H1 (cell line): Measurements from ENCODE around the gene SLC17A5. TPM values are rescaled to one million over a fixed set of nuclear protein-coding genes. Genes with fewer than 3 reads are reported as not detected.

Experiments used
- CTCF ChIA-PET: fragments of 300-600 bp; sonication (Branson Sonifier 250); formaldehyde crosslinking; loops from one replicate; lab custom pipeline; 2021; ENCODE audit not compliant: partially characterized antibody; lab: Charles Lee
- POLR2A ChIA-PET: fragments of 300-600 bp; sonication (Branson Sonifier 250); formaldehyde crosslinking; loops from one replicate; lab custom pipeline; 2021; ENCODE audit warnings: inconsistent platforms; ENCODE audit not compliant: partially characterized antibody; lab: Charles Lee
- DNase-seq, 2 experiments: peaks; one replicate each; pipeline versions ENCODE4 v3.0.0 to v3.0.0-alpha.2; 2010 to 2022; ENCODE audit warnings: low spot score in 2 of 2, low read depth in 1 of 2, mixed read lengths in 1 of 2
- FAIRE-seq: peaks from 2 replicates; lab custom pipeline; 2011; peaks lifted over from hg19 to GRCh38; lab: Jason Lieb, UNC
- H2AFZ ChIP-seq: 2 replicates; pipeline ENCODE4 v1.8.1; 2012; ENCODE audit warnings: low read length, inconsistent platforms
- H2AK5ac ChIP-seq: 2 replicates; pipeline ENCODE4 v1.6.1; 2013; ENCODE audit warnings: low read depth, low read length
- H2BK120ac ChIP-seq: replicated peaks from 2 replicates; pipeline ENCODE3; 2013; ENCODE audit warnings: low read depth, low read length, inconsistent platforms
- H2BK12ac ChIP-seq: 2 replicates; pipeline ENCODE4 v1.6.1; 2013; ENCODE audit warnings: low read depth, low read length
- H2BK15ac ChIP-seq: 2 replicates; pipeline ENCODE4 v1.6.1; 2013; ENCODE audit warnings: low read length
- H2BK20ac ChIP-seq: 2 replicates; pipeline ENCODE4 v1.6.1; 2013; ENCODE audit warnings: low read length
- H2BK5ac ChIP-seq: 2 replicates; pipeline ENCODE4 v1.6.1; 2013; ENCODE audit warnings: low read depth, low read length
- H3K14ac ChIP-seq: 2 replicates; pipeline ENCODE4 v1.6.1; 2013; ENCODE audit warnings: inconsistent platforms; ENCODE audit not compliant: insufficient read length
- H3K18ac ChIP-seq: 2 replicates; pipeline ENCODE4 v1.6.1; 2013; ENCODE audit warnings: low read length; ENCODE audit errors: extremely low read depth
- H3K23ac ChIP-seq: 2 replicates; pipeline ENCODE4 v1.6.1; 2013; ENCODE audit warnings: inconsistent platforms; ENCODE audit not compliant: insufficient read length
- H3K23me2 ChIP-seq: 2 replicates; pipeline ENCODE4 v1.6.1; 2013; ENCODE audit warnings: low read depth, low read length
- H3K27ac ChIP-seq: 2 replicates; pipeline ENCODE4 v1.6.1; 2011; ENCODE audit warnings: low read depth, low read length, inconsistent platforms
- H3K27me3 ChIP-seq, 4 experiments: replicated peaks in 1 of 4; 1 replicate in 1 of 4; 2 replicates in 3 of 4; pipeline versions ENCODE4 v1.6.1 to v1.8.1; 2011 to 2013; ENCODE audit warnings: low read length in 3 of 4, mild to moderate bottlenecking in 3 of 4, inconsistent platforms in 2 of 4, mixed read lengths in 2 of 4, moderate library complexity in 1 of 4; ENCODE audit not compliant: control insufficient read depth in 3 of 4, insufficient read depth in 3 of 4; ENCODE audit errors: extremely low read depth in 1 of 4
- H3K36me3 ChIP-seq, 4 experiments: 2 replicates each; pipeline versions ENCODE4 v1.6.1 to v1.8.1; 2011 to 2013; ENCODE audit warnings: mild to moderate bottlenecking in 4 of 4, low read length in 3 of 4, moderate library complexity in 2 of 4, control low read depth in 1 of 4, inconsistent platforms in 1 of 4; ENCODE audit not compliant: insufficient read depth in 4 of 4, control insufficient read depth in 2 of 4
- H3K4ac ChIP-seq: replicated peaks from 2 replicates; pipeline ENCODE3; 2013; ENCODE audit warnings: low read length, low read depth, mixed read lengths, inconsistent platforms; ENCODE audit not compliant: insufficient read length
- H3K4me1 ChIP-seq, 4 experiments: replicated peaks in 1 of 4; 1 replicate in 1 of 4; 2 replicates in 3 of 4; pipeline versions ENCODE4 v1.6.1 to v1.8.1; 2011 to 2013; ENCODE audit warnings: low read length in 3 of 4, inconsistent platforms in 2 of 4, mixed read lengths in 1 of 4; ENCODE audit not compliant: insufficient read depth in 4 of 4, control insufficient read depth in 3 of 4
- H3K4me2 ChIP-seq, 2 experiments: 2 replicates each; pipeline versions ENCODE4 v1.6.1 to v1.8.1; 2011 to 2013; ENCODE audit warnings: low read depth in 2 of 2, low read length in 2 of 2, control low read depth in 1 of 2, inconsistent platforms in 1 of 2, mild to moderate bottlenecking in 1 of 2; ENCODE audit not compliant: insufficient read depth in 1 of 2
- H3K4me3 ChIP-seq, 4 experiments: fragments of 200-600, 300-600 bp in 1 of 4; sonication (generic), shearing (Covaris generic), sonication (Bioruptor Twin) in 1 of 4; 2 replicates each; pipeline versions ENCODE4 v1.5.1 to v1.8.1; 2011 to 2016; ENCODE audit warnings: low read length in 4 of 4, low read depth in 3 of 4, control low read depth in 2 of 4, inconsistent platforms in 2 of 4, mild to moderate bottlenecking in 2 of 4, mixed read lengths in 1 of 4, moderate library complexity in 1 of 4; ENCODE audit not compliant: insufficient read depth in 2 of 4; ENCODE audit errors: extremely low read depth in 1 of 4
- H3K56ac ChIP-seq: replicated peaks from 2 replicates; pipeline ENCODE3; 2013; ENCODE audit warnings: low read depth, mild to moderate bottlenecking, mixed read lengths, low read length, inconsistent platforms; ENCODE audit not compliant: insufficient read length
- H3K79me1 ChIP-seq: 2 replicates; pipeline ENCODE4 v1.6.1; 2013; ENCODE audit warnings: low read depth, low read length, control low read depth
- H3K79me2 ChIP-seq, 2 experiments: 2 replicates each; pipeline versions ENCODE4 v1.6.1 to v1.8.1; 2012 to 2013; ENCODE audit warnings: low read length in 2 of 2, mild to moderate bottlenecking in 2 of 2, inconsistent platforms in 1 of 2; ENCODE audit not compliant: insufficient read depth in 2 of 2, control insufficient read depth in 1 of 2
- H3K9ac ChIP-seq, 4 experiments: replicated peaks in 1 of 4; 1 replicate in 1 of 4; 2 replicates in 3 of 4; pipeline versions ENCODE4 v1.6.1 to v1.8.1; 2011 to 2013; ENCODE audit warnings: low read depth in 3 of 4, low read length in 3 of 4, control low read depth in 2 of 4, mild to moderate bottlenecking in 2 of 4, moderate library complexity in 2 of 4, inconsistent platforms in 1 of 4; ENCODE audit errors: extremely low read depth in 1 of 4
- H3K9me3 ChIP-seq, 2 experiments: 2 replicates each; pipeline versions ENCODE4 v1.6.1 to v1.8.1; 2012 to 2013; ENCODE audit warnings: mild to moderate bottlenecking in 2 of 2, moderate library complexity in 2 of 2, control low read depth in 1 of 2, inconsistent platforms in 1 of 2, low read depth in 1 of 2, low read length in 1 of 2, mixed read lengths in 1 of 2; ENCODE audit not compliant: insufficient read depth in 2 of 2
- H4K20me1 ChIP-seq, 2 experiments: replicated peaks in 1 of 2; 2 replicates each; pipeline versions ENCODE3 to v1.8.1; 2011 to 2013; ENCODE audit warnings: inconsistent platforms in 2 of 2, low read length in 2 of 2, mild to moderate bottlenecking in 1 of 2; ENCODE audit not compliant: insufficient read depth in 2 of 2, control insufficient read depth in 1 of 2
- H4K5ac ChIP-seq: 2 replicates; pipeline ENCODE4 v1.6.1; 2013; ENCODE audit warnings: low read length, low read depth, mixed read lengths, inconsistent platforms; ENCODE audit not compliant: insufficient read length
- H4K8ac ChIP-seq: 2 replicates; pipeline ENCODE4 v1.8.0; 2013; ENCODE audit warnings: mild to moderate bottlenecking, moderate library complexity, low read length, inconsistent platforms; ENCODE audit not compliant: insufficient read depth; ENCODE audit errors: extremely low read depth
- H4K91ac ChIP-seq: replicated peaks from 2 replicates; pipeline ENCODE3; 2013; ENCODE audit warnings: low read length, mixed read lengths, inconsistent platforms; ENCODE audit not compliant: insufficient read length
- BRCA1 ChIP-seq: IDR thresholded peaks from 2 replicates; pipeline ENCODE4 v1.6.1; 2012; ENCODE audit warnings: low read depth, low read length, improper control_type of control experiment
- CEBPB ChIP-seq: IDR thresholded peaks from 2 replicates; pipeline ENCODE4 v1.6.1; 2012; ENCODE audit warnings: low read depth, low read length
- CREB1 ChIP-seq: IDR thresholded peaks from 2 replicates; pipeline ENCODE4 v1.6.1; 2012; ENCODE audit warnings: inconsistent platforms
- HDAC2 ChIP-seq, 2 experiments: fragments of 300-600 bp in 1 of 2; sonication (generic) in 1 of 2; IDR thresholded peaks; 2 replicates each; pipeline ENCODE4 v1.6.1; 2011 to 2012; ENCODE audit warnings: low read depth in 2 of 2, low read length in 2 of 2, mild to moderate bottlenecking in 2 of 2, moderate library complexity in 2 of 2, borderline replicate concordance in 1 of 2, inconsistent platforms in 1 of 2
- JUND ChIP-seq: IDR thresholded peaks from 2 replicates; pipeline ENCODE4 v1.6.1; 2011; ENCODE audit warnings: mild to moderate bottlenecking, improper control_type of control experiment, low read length
- RFX5 ChIP-seq: IDR thresholded peaks from 2 replicates; pipeline ENCODE4 v1.6.1; 2011; ENCODE audit warnings: low read depth, low read length, improper control_type of control experiment, borderline replicate concordance
- RNF2 ChIP-seq: fragments of 200-900, 300-1000 bp; sonication (generic); IDR thresholded peaks from 2 replicates; pipeline ENCODE4 v1.7.1; 2016; ENCODE audit warnings: borderline replicate concordance, low read depth, mild to moderate bottlenecking, antibody characterized with exemption, low read length; ENCODE audit not compliant: poor library complexity, severe bottlenecking; ENCODE audit errors: missing control alignments
- USF2 ChIP-seq: IDR thresholded peaks from 2 replicates; pipeline ENCODE4 v1.6.1; 2011; ENCODE audit warnings: low read length, improper control_type of control experiment
- WGBS, 2 experiments: shearing (Covaris generic) in 1 of 2; methylation state at CpG; one replicate each; pipeline versions ENCODE4 v1.1.6 to v1.1.7; 2013 to 2015; ENCODE audit warnings: low lambda C conversion rate in 2 of 2, mixed read lengths in 2 of 2, inconsistent platforms in 1 of 2, low coverage in 1 of 2, missing lambda C conversion rate in 1 of 2; ENCODE audit not compliant: insufficient replicate concordance in 2 of 2, insufficient coverage in 1 of 2, insufficient read length in 1 of 2; ENCODE audit errors: extremely low coverage in 1 of 2, missing lambda C conversion rate in 1 of 2; 5-methylcytosine and 5-hydroxymethylcytosine counted together
- polyA plus RNA-seq, 7 experiments: library from polyadenylated mRNA; depleted of rRNA in 3 of 7; stranded (reverse) in 5 of 7; unstranded in 2 of 7; fragments of >200 nt in 5 of 7; fragments of 200-250 nt in 2 of 7; gene quantifications; 1 replicate in 5 of 7; 2 replicates in 1 of 7; 4 replicates in 1 of 7; pipeline versions ENCODE4 v1.2.1 to v1.2.3, GENCODE V29; 2011 to 2013; ENCODE audit warnings: missing spikeins in 2 of 7, mixed read lengths in 2 of 7
- total RNA-seq: library from RNA; stranded (reverse); fragmentation: NEBNext Ultra II Directional; extraction: Animal tissue kit (Norgen Biotek cat#: 25700); gene quantifications from 2 replicates; pipeline ENCODE4 v1.2.1, GENCODE V29; 2021
- TF ChIP-seq, protein P1 (sequence below): IDR thresholded peaks from 2 replicates; pipeline ENCODE4 v1.6.1; 2011; ENCODE audit warnings: low read depth, mild to moderate bottlenecking, low read length; ENCODE audit not compliant: insufficient read depth
- TF ChIP-seq, protein P2 (sequence below), 3 experiments: IDR thresholded peaks; 1 replicate in 2 of 3; 2 replicates in 1 of 3; pipeline versions ENCODE4 v1.5.1 to v1.6.1; 2011; ENCODE audit warnings: low read length in 3 of 3, mild to moderate bottlenecking in 3 of 3, inconsistent platforms in 2 of 3, low read depth in 1 of 3, moderate library complexity in 1 of 3; ENCODE audit not compliant: insufficient read depth in 1 of 3; ENCODE audit errors: control extremely low read depth in 1 of 3

Gene SLC17A5
- total and polyA plus RNA-seq, 2 of the 8 experiments (the other 6 are each of a cell fraction or from before 2014, with no cell fraction given) = 11.0 to 11.9 TPM

GRCh38 chr6:73669005-73669404, 15.2 kb upstream of the SLC17A5 start:
- H3K27me3 ChIP-seq = no peaks in the 10 kb centered on the region
- H2BK120ac ChIP-seq = no peak overlapping the region
- H3K18ac ChIP-seq = no peak overlapping the region
- H4K8ac ChIP-seq = no peak overlapping the region
- DNase-seq (no peak), FAIRE-seq (no peak)
- no peak overlapping the region for H2AK5ac ChIP-seq
- no peak overlapping the region for H2BK5ac ChIP-seq
- H3K9ac ChIP-seq = no peak overlapping the region
- no peak overlapping the region for H2BK15ac ChIP-seq
- no peak overlapping the region for H3K56ac ChIP-seq
- H3K23me2 ChIP-seq = no peaks in the 10 kb centered on the region
- H3K4me1 ChIP-seq = no peaks in the 10 kb centered on the region
- no peak overlapping the region for H3K4me2 ChIP-seq
- no peak overlapping the region for H4K91ac ChIP-seq
- H4K20me1 ChIP-seq = no peaks in the 10 kb centered on the region
- ChIA-PET POLR2A (interaction anchor here (0.7 kb wide), 1 partner anchor 652 kb away, joined by 3 read pairs; no protein-coding TSS in a partner anchor), CTCF (no interaction called here)
- no peaks in the 10 kb centered on the region for H3K9me3 ChIP-seq
- H3K27ac ChIP-seq = no peak overlapping the region
- H2BK12ac ChIP-seq = no peak overlapping the region
- H3K23ac ChIP-seq = no peak overlapping the region
- H3K36me3 ChIP-seq = no peaks in the 10 kb centered on the region
- H2AFZ ChIP-seq = no peak overlapping the region
- H3K4me3 ChIP-seq = no peak overlapping the region
- H3K79me1 ChIP-seq = no peaks in the 10 kb centered on the region
- H3K14ac ChIP-seq = no peak overlapping the region
- H3K79me2 ChIP-seq = no peaks in the 10 kb centered on the region
- no peak overlapping the region for H3K4ac ChIP-seq
- no peak overlapping the region for H2BK20ac ChIP-seq
- 88% methylated on average over 1 of the region's 1 CpG; no CpG with 5 or more reads in 1 of the 2 experiments for whole genome bisulfite sequencing, 2 experiments
- H4K5ac ChIP-seq = no peak overlapping the region
- TF ChIP-seq, protein P1, sequence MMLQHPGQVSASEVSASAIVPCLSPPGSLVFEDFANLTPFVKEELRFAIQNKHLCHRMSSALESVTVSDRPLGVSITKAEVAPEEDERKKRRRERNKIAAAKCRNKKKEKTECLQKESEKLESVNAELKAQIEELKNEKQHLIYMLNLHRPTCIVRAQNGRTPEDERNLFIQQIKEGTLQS = no peak
- TF ChIP-seq BRCA1 = no peak
- no peak for TF ChIP-seq CEBPB
- no peak for TF ChIP-seq RFX5
- TF ChIP-seq USF2 = no peak
- no peak for TF ChIP-seq CREB1
- no peak for TF ChIP-seq JUND
- no peak for TF ChIP-seq HDAC2 (IDR thresholded peaks at IDR 0.05; ENCODE audit: borderline replicate concordance in 1 of 2, low read depth in 2 of 2, low read length in 2 of 2)
- no peak for TF ChIP-seq RNF2
- TF ChIP-seq, protein P2, sequence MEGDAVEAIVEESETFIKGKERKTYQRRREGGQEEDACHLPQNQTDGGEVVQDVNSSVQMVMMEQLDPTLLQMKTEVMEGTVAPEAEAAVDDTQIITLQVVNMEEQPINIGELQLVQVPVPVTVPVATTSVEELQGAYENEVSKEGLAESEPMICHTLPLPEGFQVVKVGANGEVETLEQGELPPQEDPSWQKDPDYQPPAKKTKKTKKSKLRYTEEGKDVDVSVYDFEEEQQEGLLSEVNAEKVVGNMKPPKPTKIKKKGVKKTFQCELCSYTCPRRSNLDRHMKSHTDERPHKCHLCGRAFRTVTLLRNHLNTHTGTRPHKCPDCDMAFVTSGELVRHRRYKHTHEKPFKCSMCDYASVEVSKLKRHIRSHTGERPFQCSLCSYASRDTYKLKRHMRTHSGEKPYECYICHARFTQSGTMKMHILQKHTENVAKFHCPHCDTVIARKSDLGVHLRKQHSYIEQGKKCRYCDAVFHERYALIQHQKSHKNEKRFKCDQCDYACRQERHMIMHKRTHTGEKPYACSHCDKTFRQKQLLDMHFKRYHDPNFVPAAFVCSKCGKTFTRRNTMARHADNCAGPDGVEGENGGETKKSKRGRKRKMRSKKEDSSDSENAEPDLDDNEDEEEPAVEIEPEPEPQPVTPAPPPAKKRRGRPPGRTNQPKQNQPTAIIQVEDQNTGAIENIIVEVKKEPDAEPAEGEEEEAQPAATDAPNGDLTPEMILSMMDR (IDR thresholded peaks at IDR 0.05; ENCODE audit: control extremely low read depth in 1 of 3, insufficient read depth in 1 of 3, low read depth in 1 of 3, low read length in 3 of 3) = no peak
